Stimulated activated CD8-positive, alpha-beta memory T cell treated with anti-CD3 and anti-CD28 coated beads, Interleukin-7, amount 100 ng/mL, for 4 hours (primary cell): ENCODE measurements around the gene BCDIN3D.

Experiments
- DNase-seq, 2 donors: peaks; one replicate each; pipeline ENCODE4 v3.0.0-alpha.2; 2020; ENCODE audit warnings: low read depth in 2 of 2

BCDIN3D gene

DNA sequence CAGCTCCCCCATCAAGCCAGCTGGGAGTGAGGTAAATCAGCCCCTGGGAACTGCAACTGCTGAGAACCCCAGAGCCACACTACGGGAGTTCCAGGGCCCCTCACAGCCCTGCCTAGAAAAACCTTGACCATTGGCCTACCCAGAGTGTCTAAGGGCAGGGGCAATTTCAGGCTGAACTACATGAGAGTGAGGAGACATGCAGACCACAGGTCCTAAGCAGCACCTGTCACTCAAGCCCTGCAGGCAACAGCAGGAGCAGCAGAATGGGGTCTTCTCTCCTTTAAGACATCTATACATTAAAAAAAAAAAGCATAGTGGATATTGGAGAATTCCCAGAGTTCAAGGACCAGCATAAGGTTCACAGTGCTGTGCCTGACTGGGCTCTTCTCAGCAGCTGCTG, 19.6 kb downstream of the BCDIN3D start:
- DNase-seq, result no peak

- no peak for DNase-seq
Observed at GRCh38 chr12:49821373-49822287, 21.3 kb downstream of the BCDIN3D start.

- DNase-seq, result no peak
Observed at GRCh38 chr12:49819786-49820185, 23.1 kb downstream of the BCDIN3D start.

GRCh38 chr12:49818241-49818895, 24.5 kb downstream of the BCDIN3D start:
- DNase-seq, result no peak

DNA sequence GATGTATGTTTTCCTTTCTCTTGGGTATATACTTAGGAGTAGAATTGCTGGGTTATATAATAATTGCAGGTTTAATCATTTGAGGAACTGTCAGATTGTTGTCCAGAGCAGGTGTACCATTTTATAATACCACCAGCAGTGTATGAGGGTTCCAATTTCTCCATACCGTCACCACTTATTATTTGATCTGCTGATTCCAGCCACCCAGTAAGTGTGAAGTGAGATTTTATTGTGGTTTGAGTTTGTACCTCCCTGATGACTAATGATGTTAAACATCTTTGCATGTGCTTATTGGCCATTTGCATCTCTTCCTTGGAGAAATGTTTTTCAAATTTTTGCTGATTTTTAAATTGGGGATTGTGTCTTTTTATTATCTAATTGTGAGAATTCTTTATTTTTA, 29.8 kb downstream of the BCDIN3D start:
- DNase-seq, result no peak

- DNase-seq, result no peak
Observed at GRCh38 chr12:49811961-49812401, 30.9 kb downstream of the BCDIN3D start.

GRCh38 chr12:49811136-49811535, 31.8 kb downstream of the BCDIN3D start:
- DNase-seq, result no peak

- DNase-seq, result no peak
Observed at GRCh38 chr12:49809906-49810389, 33.0 kb downstream of the BCDIN3D start.

DNA sequence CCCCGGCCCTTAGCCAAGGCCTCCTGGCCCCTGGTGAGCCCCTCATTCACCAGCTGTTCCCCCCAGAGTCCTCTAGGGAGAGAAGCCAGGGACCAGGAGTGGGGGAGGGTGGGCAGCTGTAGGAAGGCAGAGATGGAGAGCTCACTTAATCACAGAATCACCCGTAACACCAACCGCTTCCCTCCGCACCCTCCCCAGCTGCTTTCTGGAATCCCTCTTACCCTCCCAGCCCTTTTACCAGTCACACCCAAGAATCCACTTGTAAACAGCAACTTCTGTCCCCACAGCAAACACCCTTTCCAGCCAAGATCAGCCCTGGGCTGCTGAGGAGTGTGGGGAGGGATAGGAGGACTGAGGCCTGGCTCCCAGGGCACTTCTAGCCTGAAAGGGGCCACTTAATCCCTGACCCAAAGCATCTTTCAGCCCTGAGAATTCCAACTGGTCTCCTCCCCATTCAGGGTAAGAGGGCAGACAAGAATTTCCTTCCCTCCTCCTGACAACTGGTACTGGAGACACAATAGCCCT, 33.5 kb downstream of the BCDIN3D start:
- no peak for DNase-seq

GRCh38 chr12:49808686-49809380, 34.1 kb downstream of the BCDIN3D start:
- DNase-seq, result no peak

- no peak for DNase-seq
Observed at GRCh38 chr12:49807991-49808580, 34.8 kb downstream of the BCDIN3D start.

- DNase-seq, result no peak
Observed at GRCh38 chr12:49806877-49807276, 36.0 kb downstream of the BCDIN3D start.

DNA sequence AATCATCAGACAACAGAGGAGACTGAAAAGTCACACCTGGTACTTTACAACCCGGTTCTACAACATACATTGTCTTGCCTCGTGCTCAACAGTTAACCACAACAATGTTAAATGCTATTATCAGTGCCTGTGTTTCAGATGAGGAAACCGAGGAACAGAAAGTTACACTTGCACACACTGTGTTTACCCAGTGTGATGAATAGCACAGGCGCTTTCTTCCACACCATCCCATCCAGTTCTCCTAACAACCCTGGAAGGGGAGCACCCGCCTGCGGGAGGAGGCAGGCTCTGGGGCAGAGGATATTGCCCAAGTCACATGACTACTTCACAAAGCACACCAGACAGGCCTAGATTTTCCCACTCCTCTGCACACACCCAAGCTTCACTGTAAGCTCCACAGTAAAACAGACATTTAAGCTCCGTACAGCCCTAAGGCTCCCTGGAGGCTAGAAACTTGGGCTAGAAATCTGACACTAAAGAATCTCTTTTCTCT, 36.5 kb downstream of the BCDIN3D start:
- DNase-seq, result no peak

GRCh38 chr12:49805409-49805808, 37.5 kb downstream of the BCDIN3D start:
- DNase-seq, result no peak

- DNase-seq, result no peak
Observed at GRCh38 chr12:49804821-49805220, 38.1 kb downstream of the BCDIN3D start.

GRCh38 chr12:49803693-49804450, 39.0 kb downstream of the BCDIN3D start:
- no peak for DNase-seq

DNA sequence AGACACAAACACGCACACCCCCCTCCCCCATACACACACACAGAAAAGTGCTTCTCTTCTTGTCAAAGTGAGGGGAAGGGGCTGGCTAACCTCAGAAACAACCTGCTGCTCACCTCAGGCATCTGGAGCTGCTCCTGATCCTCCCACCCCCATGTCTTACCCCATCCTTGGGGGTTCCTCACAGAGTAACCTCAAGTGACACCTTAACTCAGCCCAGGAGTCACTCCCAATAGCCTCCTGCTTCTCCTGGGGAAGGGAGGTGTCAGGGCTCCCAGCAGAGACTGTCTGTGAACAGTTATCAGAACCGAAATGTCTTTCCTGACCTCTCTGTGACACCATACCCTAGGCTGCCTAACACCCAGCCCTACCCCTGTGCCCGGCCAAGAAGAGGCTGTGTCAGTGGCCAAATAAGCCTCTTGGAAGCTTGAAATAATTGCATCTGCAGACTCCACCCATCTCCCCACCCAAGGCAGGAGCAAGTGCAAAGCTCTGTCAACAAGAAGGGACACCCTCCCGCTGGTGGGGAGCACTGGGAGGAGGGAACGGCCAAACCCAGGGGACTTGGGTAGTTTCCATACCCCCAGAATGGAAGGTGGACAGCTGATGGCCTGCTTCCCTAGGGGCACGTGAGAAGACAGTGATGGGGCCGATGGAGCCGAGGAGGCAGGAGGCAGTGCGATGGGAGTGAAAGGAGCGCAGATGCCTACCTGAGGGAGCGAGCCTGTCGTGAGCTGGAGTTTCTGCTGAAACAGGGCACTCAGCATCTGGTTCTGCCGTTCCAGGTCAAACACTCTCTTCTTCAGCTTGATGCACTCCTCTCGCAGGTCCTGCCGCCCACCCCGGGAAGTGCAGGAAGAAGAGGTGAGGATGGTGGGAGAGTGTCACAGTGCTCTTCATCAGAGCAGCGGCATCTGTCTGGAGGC, 41.5 kb downstream of the BCDIN3D start:
- no peak for DNase-seq

GRCh38 chr12:49800421-49801140, 42.3 kb downstream of the BCDIN3D start:
- no peak for DNase-seq

DNA sequence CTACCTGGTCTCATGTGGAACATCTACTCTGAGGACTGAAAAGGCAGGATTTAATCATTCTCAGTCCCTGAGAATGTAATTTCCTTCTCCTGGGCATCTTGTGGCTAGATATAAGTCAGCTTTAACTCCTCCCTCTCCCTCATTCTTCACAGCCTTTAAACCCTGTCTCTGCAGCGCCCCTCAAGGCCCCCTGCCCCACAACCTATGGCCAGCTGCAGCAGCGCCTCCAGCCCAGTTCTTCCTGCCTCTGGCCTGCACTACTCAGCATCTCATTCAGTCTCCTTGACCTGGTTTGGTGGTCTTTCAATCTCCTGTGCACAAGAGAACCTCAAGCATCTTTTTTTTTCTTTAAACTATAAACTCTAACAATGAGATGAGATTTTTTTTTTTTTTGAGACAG, 44.0 kb downstream of the BCDIN3D start:
- no peak for DNase-seq
